Fibroblast of lung (primary cell): Measurements from ENCODE around the gene RAET1G. TPM values are rescaled to one million over a fixed set of nuclear protein-coding genes. Genes with fewer than 3 reads are reported as not detected.

Experiments
- DNase-seq, 2 donors: peaks; one replicate each; pipeline versions ENCODE4 v3.0.0 to v3.0.0-alpha.2; 2010; ENCODE audit warnings: low read depth in 2 of 2
- H2AFZ ChIP-seq: 2 replicates; pipeline ENCODE4 v1.5.1; 2012; ENCODE audit warnings: low read length, control low read depth, inconsistent platforms
- H3K27ac ChIP-seq: 2 replicates; pipeline ENCODE4 v1.5.1; 2011; ENCODE audit warnings: low read length, control low read depth; ENCODE audit not compliant: insufficient read depth
- H3K27me3 ChIP-seq: 2 replicates; pipeline ENCODE4 v1.5.1; 2011; ENCODE audit warnings: mild to moderate bottlenecking, low read length; ENCODE audit not compliant: control insufficient read depth, insufficient read depth
- H3K36me3 ChIP-seq: 2 replicates; pipeline ENCODE4 v1.5.1; 2011; ENCODE audit warnings: low read length; ENCODE audit not compliant: control insufficient read depth, insufficient read depth
- H3K4me1 ChIP-seq: 2 replicates; pipeline ENCODE4 v1.5.1; 2011; ENCODE audit warnings: low read length; ENCODE audit not compliant: control insufficient read depth, insufficient read depth; ENCODE audit errors: extremely low read depth
- H3K4me2 ChIP-seq: 2 replicates; pipeline ENCODE4 v1.5.1; 2011; ENCODE audit warnings: low read length, control low read depth; ENCODE audit not compliant: insufficient read depth; ENCODE audit errors: extremely low read depth
- H3K4me3 ChIP-seq, 4 experiments: fragments of 200-600 bp in 1 of 4; sonication (generic) in 1 of 4; replicated peaks in 1 of 4; 2 replicates each; pipeline ENCODE4 v1.5.1; 2011 to 2016; ENCODE audit warnings: low read length in 4 of 4, low read depth in 3 of 4, mild to moderate bottlenecking in 3 of 4, control low read depth in 2 of 4, inconsistent platforms in 1 of 4, mixed read lengths in 1 of 4; ENCODE audit not compliant: insufficient read depth in 1 of 4; ENCODE audit errors: control extremely low read depth in 1 of 4
- H3K79me2 ChIP-seq: 2 replicates; pipeline ENCODE4 v1.5.1; 2012; ENCODE audit warnings: mild to moderate bottlenecking, low read length, inconsistent platforms; ENCODE audit not compliant: control insufficient read depth, insufficient read depth
- H3K9ac ChIP-seq: 2 replicates; pipeline ENCODE4 v1.5.1; 2011; ENCODE audit warnings: mild to moderate bottlenecking, low read length, control low read depth; ENCODE audit not compliant: insufficient read depth
- H3K9me3 ChIP-seq: 2 replicates; pipeline ENCODE4 v1.5.1; 2012; ENCODE audit warnings: low read depth, low read length; ENCODE audit not compliant: control insufficient read depth, insufficient read depth
- H4K20me1 ChIP-seq: 2 replicates; pipeline ENCODE4 v1.5.1; 2011; ENCODE audit warnings: low read length; ENCODE audit not compliant: control insufficient read depth, insufficient read depth; ENCODE audit errors: extremely low read depth
- EZH2 ChIP-seq: IDR thresholded peaks from 2 replicates; pipeline ENCODE4 v1.5.1; 2012; ENCODE audit warnings: low read length, control low read depth, mild to moderate bottlenecking; ENCODE audit errors: missing control alignments
- polyA plus RNA-seq, 2 donors: library from polyadenylated mRNA; depleted of rRNA in 1 of 2; stranded (reverse) in 1 of 2; unstranded in 1 of 2; fragments of >200 nt; gene quantifications; 2 replicates each; pipeline ENCODE4 v1.2.1, GENCODE V29; 2011 to 2012; ENCODE audit warnings: missing spikeins in 1 of 2
- total RNA-seq: library from RNA; depleted of rRNA; stranded (reverse); fragments of >200 nt; gene quantifications from 2 replicates; pipeline ENCODE4 v1.2.1, GENCODE V29; 2014
- TF ChIP-seq, protein P1 (sequence below), 2 donors: IDR thresholded peaks in 1 of 2; conservative IDR thresholded peaks in 1 of 2; 1 replicate in 1 of 2; 2 replicates in 1 of 2; pipeline ENCODE4 v1.5.1; 2011 to 2012; ENCODE audit warnings: low read length in 2 of 2, control low read depth in 1 of 2, inconsistent platforms in 1 of 2, low read depth in 1 of 2, mild to moderate bottlenecking in 1 of 2

RAET1G gene
- total and polyA plus RNA-seq, 2 donors (not counting 1 experiment from before 2014, with no cell fraction given), result 3.3 to 8.8 TPM

GRCh38 chr6:149888659-149889058, 34.3 kb downstream of the RAET1G start:
- Histone ChIP-seq H3K27ac (no peak overlapping the region), H3K4me1 (peaks cover 18% of the 10 kb centered on the region), H3K79me2 (no peaks in the 10 kb centered on the region), H3K9me3 (no peaks in the 10 kb centered on the region), H4K20me1 (no peaks in the 10 kb centered on the region), H3K4me3 (no peak overlapping the region), H2AFZ (no peak overlapping the region), H3K36me3 (no peaks in the 10 kb centered on the region), H3K9ac (no peak overlapping the region), H3K27me3 (no peaks in the 10 kb centered on the region), H3K4me2 (no peak overlapping the region)
- DNase-seq, result peak; percentile 35
- TF ChIP-seq, protein P1, sequence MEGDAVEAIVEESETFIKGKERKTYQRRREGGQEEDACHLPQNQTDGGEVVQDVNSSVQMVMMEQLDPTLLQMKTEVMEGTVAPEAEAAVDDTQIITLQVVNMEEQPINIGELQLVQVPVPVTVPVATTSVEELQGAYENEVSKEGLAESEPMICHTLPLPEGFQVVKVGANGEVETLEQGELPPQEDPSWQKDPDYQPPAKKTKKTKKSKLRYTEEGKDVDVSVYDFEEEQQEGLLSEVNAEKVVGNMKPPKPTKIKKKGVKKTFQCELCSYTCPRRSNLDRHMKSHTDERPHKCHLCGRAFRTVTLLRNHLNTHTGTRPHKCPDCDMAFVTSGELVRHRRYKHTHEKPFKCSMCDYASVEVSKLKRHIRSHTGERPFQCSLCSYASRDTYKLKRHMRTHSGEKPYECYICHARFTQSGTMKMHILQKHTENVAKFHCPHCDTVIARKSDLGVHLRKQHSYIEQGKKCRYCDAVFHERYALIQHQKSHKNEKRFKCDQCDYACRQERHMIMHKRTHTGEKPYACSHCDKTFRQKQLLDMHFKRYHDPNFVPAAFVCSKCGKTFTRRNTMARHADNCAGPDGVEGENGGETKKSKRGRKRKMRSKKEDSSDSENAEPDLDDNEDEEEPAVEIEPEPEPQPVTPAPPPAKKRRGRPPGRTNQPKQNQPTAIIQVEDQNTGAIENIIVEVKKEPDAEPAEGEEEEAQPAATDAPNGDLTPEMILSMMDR (conservative IDR thresholded peaks at IDR 0.05 in 1 of 2, IDR thresholded peaks at IDR 0.05 in 1 of 2; ENCODE audit: low read depth in 1 of 2, low read length in 2 of 2), result no peak
- no peak for TF ChIP-seq EZH2

DNA sequence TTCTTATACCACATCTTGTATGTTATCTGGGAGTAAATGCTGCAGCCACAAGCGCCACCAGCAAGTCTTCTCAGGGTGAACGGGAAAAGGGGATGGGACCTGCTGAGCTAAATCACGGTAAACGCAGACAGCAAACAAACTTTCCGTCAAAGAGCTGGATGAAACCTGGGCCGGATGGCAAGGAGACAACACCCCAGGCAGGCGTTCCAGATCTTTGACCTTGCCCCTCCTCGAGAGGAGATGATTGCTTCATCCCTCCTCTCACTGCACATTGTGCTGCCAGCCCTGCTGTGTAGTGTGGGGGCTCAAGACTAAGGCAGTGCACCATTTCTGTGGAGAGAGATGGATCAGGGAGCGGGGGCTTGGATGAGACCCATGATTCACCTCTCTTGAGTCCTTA, 34.8 kb downstream of the RAET1G start:
- Histone ChIP-seq H2AFZ (no peak overlapping the region), H3K9ac (no peak overlapping the region), H4K20me1 (no peaks in the 10 kb centered on the region), H3K9me3 (no peaks in the 10 kb centered on the region), H3K4me2 (no peak overlapping the region), H3K27me3 (no peaks in the 10 kb centered on the region), H3K4me3 (no peak overlapping the region), H3K4me1 (peaks cover 18% of the 10 kb centered on the region), H3K36me3 (no peaks in the 10 kb centered on the region), H3K79me2 (no peaks in the 10 kb centered on the region), H3K27ac (no peak overlapping the region)
- DNase-seq, result no peak
- TF ChIP-seq EZH2, result no peak
- TF ChIP-seq, protein P1 (conservative IDR thresholded peaks at IDR 0.05 in 1 of 2, IDR thresholded peaks at IDR 0.05 in 1 of 2; ENCODE audit: low read depth in 1 of 2, low read length in 2 of 2), result no peak

DNA sequence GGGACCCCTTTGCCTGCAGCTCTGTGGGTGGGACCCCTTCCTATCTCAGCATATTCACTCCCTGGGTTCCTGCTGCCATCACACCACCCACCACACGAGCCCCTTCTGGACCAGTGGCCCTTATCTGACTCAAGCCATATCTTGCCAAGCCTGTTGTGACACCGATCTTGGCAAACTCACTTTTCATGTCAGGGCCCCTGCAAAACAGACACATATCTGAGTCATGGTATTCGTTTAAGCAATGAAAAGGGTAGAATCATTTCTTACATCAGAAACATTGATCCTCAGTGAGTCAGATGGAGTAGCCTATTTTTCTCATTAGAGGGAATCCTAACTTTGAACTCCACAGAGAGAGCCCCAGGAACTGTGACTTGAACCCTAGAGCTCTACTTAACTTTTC, 35.6 kb downstream of the RAET1G start:
- H2AFZ ChIP-seq, result no peak overlapping the region
- no peaks in the 10 kb centered on the region for H3K36me3 ChIP-seq
- no peaks in the 10 kb centered on the region for H3K79me2 ChIP-seq
- peak; percentile 57 to 74 for DNase-seq
- no peak overlapping the region for H3K4me2 ChIP-seq
- H3K4me1 ChIP-seq, result peaks cover 18% of the 10 kb centered on the region
- no peaks in the 10 kb centered on the region for H4K20me1 ChIP-seq
- no peak overlapping the region for H3K9ac ChIP-seq
- no peak for TF ChIP-seq EZH2
- TF ChIP-seq, protein P1 (conservative IDR thresholded peaks at IDR 0.05 in 1 of 2, IDR thresholded peaks at IDR 0.05 in 1 of 2; ENCODE audit: low read depth in 1 of 2, low read length in 2 of 2), result no peak
- H3K9me3 ChIP-seq, result no peaks in the 10 kb centered on the region
- no peak overlapping the region for H3K4me3 ChIP-seq
- peak overlapping the region; percentile 31 for H3K27ac ChIP-seq
- no peaks in the 10 kb centered on the region for H3K27me3 ChIP-seq
